ENCODE results near the gene DHRS9.
A peak's percentile ranks its signal among the peaks of the same experiment; 100 is the strongest.

The DHRS9 gene

DNA sequence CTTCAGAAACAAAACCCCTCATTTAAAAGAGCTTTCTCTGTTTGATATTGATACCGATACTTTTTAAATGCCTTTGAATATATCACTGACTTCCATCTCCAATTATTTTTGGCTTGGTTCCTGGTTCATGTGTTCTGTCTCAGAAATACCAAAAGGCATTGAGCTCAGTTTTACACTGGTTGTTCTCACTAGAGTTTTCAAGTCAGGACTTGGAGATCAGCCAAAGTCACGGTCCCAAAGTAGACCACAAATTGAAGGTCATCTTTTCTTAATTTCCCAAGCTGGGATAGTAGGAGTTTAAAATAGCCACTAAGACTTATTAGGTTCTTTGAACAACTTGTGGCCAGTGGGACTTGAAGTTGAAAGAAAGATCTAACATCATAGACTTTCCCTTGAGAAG lies 24.2 kb downstream of the DHRS9 start:
- DNase-seq (ENCODE audit: low read depth in 4 of 4, low spot score in 1 of 4): no peak

- DNase-seq (ENCODE audit: low read depth in 4 of 4, low spot score in 1 of 4): no peak
Observed at GRCh38 chr2:169094676-169095075, 25.3 kb downstream of the DHRS9 start.

DNA sequence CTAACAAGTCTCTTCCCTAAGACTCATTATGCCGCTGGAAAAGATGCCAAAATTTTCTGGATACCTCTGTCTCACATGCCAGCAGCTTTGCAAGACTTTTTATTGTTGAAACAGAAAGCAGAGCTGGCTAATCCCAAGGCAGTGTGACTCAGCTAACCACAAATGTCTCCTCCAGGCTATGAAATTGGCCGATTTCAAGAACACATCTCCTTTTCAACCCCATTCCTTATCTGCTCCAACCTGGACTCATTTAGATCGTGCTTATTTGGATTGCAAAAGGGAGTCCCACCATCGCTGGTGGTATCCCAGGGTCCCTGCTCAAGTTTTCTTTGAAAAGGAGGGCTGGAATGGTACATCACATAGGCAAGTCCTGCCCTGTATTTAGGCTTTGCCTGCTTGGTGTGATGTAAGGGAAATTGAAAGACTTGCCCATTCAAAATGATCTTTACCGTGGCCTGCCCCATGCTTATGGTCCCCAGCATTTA lies 26.3 kb downstream of the DHRS9 start:
- DNase-seq (ENCODE audit: low read depth in 4 of 4, low spot score in 1 of 4): no peak

- no peak for DNase-seq (ENCODE audit: low read depth in 4 of 4, low spot score in 1 of 4)
Observed at GRCh38 chr2:169104848-169105247, 35.5 kb downstream of the DHRS9 start.

GRCh38 chr2:169105476-169105875 lies 36.1 kb downstream of the DHRS9 start:
- DNase-seq (ENCODE audit: low read depth in 4 of 4, low spot score in 1 of 4): no peak

DNA sequence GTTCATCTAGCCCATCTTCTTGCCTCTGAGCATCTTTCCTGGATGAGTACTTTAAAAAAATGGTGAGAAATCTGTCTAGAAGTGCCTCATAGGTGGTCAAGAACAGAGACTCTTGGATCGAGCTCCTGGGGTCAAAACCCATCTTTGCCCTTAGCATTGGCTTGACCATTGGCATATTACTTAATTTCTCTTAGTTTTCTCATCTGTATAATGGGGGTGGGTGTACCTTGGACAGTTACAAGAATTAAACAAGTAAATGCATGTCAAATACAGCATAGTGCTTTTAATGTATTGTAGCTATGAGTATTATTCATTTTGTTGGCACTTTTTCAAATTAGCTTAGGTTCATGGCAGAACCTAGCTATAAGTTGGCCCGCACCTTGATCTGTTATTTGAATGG lies 36.8 kb downstream of the DHRS9 start:
- no peak for DNase-seq (ENCODE audit: low read depth in 4 of 4, low spot score in 1 of 4)

- no peak for DNase-seq (ENCODE audit: low read depth in 4 of 4, low spot score in 1 of 4)
Observed at GRCh38 chr2:169106563-169107545, 37.5 kb downstream of the DHRS9 start.

DNA sequence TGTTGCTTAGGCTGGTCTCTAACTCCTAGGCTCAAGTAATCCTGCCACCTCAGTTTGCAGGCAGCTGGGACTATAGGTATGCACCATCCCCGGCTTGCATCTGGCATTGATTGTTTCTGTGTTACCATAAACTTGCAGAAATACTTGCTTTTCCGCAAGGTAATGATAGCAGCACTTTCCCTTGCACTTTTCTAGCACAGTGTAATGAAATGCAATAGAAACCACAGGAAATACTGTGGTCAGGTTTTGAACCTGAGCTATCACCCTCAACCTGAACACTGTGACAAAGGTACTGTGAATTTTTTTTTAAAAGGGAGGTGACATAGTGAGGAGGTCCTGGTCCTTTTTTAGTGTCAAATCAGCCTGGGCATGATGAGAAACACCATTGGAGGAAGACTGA lies 38.3 kb downstream of the DHRS9 start:
- no peak for DNase-seq (ENCODE audit: low read depth in 4 of 4, low spot score in 1 of 4)

DNA sequence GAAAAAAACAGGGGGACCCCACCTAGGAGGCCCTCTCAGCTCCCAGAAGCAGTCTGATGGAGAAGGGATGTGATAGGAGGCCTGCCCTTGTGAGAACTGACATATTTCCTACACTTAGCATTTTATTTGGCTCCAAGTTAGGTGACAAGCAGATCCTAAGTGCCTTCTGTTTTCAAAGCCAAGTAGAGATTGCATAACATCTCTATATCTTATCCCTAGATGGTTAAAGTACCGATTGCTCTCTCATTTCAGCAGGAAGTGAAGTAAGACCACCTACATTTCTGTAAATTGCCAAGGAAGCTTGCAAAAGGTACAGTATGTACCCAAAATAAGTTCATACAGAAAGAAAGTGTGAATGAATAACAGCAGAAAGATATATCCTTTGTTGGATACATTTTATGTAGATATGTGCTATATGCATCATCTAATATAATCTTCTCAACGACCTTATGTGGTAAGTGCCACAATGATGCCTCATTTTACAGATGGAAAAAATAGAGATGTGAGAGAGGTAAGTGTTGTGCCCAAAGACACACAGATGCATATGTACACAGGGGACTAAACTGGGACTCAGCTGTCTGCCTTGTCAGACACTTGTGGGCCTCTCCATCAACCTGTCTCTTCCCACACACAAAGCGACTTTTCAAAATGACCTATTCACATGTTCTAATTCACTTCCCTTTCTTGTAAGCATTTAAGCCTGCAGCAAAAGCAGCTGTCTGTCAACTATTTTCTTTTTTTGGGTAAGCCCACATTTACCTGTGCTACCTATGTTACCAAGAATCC lies 38.9 kb downstream of the DHRS9 start:
- DNase-seq (ENCODE audit: low read depth in 4 of 4, low spot score in 1 of 4): no peak

- DNase-seq (ENCODE audit: low read depth in 4 of 4, low spot score in 1 of 4): peak; percentile 51 to 63 (median 56)
Observed at GRCh38 chr2:169109502-169110409, 40.4 kb downstream of the DHRS9 start.

GRCh38 chr2:169110419-169110818 lies 41.1 kb downstream of the DHRS9 start:
- no peak for DNase-seq (ENCODE audit: low read depth in 4 of 4, low spot score in 1 of 4)

- no peak for DNase-seq (ENCODE audit: low read depth in 4 of 4, low spot score in 1 of 4)
Observed at GRCh38 chr2:169110916-169111315, 41.6 kb downstream of the DHRS9 start.

DNA sequence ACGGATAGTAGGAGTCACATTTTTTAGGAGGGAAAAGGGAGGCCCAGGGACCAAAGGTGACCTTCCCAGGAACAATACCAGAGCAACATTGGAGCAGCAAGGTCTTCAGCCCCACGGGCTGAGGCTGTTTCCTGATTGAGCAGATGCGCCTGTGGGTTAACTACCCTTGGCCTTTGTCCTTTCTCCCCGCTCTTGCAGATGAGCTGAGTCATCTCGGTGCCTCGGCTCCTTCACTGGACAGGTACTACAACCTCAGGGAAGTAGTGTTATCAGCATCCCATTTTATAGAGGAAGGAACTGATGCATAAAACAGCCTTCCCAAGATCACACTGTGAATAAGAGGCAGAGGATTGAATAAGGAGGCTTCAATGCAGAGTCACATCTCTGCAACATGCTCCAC lies 43.5 kb downstream of the DHRS9 start:
- DNase-seq (ENCODE audit: low read depth in 4 of 4, low spot score in 1 of 4): no peak

GRCh38 chr2:169114056-169114455 lies 44.7 kb downstream of the DHRS9 start:
- DNase-seq (ENCODE audit: low read depth in 4 of 4, low spot score in 1 of 4): no peak

DNA sequence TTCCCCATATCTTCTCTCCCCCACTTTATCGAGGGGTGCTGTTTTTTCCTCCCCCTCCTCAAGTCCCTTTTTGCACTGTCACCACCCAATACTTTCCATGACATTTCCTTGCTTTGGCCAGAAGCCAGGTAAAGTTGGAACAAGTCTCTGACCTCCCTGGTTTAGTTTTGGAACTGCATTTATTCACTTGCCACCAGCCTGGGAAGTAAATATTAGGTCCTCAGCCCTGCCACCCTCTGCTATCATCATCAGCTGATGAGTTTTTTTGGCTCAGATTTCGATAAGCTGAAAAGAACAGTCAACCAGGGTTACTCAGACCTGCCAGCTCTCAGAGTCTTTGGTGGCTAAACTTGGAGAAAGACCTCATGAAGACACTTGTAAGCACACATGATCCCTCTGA lies 47.0 kb downstream of the DHRS9 start:
- DNase-seq (ENCODE audit: low read depth in 4 of 4, low spot score in 1 of 4): no peak

DNA sequence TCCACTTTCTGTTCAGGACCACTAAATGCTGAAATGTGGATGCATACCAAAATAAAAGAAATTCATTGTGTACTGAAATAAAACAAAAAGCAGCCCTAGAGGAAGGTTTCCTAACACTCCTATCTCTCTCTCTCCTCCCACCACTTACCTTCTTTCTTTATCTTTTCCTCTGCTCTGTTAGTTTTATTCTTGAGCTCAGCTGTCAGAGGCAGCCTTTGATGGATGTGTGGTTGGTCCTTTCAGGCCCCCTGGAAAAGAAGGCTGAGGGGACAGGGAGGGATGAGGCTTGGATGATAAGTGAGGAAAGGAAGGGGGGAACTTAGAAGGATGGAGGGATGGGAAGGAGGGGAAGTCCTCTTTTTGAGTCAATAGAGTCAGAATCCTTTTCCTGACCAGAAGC lies 47.6 kb downstream of the DHRS9 start:
- DNase-seq (ENCODE audit: low read depth in 4 of 4, low spot score in 1 of 4): no peak

- DNase-seq (ENCODE audit: low read depth in 4 of 4, low spot score in 1 of 4): no peak
Observed at GRCh38 chr2:169118060-169118459, 48.7 kb downstream of the DHRS9 start.

GRCh38 chr2:169119123-169119760 lies 49.9 kb downstream of the DHRS9 start:
- no peak for DNase-seq (ENCODE audit: low read depth in 4 of 4, low spot score in 1 of 4)

DNA sequence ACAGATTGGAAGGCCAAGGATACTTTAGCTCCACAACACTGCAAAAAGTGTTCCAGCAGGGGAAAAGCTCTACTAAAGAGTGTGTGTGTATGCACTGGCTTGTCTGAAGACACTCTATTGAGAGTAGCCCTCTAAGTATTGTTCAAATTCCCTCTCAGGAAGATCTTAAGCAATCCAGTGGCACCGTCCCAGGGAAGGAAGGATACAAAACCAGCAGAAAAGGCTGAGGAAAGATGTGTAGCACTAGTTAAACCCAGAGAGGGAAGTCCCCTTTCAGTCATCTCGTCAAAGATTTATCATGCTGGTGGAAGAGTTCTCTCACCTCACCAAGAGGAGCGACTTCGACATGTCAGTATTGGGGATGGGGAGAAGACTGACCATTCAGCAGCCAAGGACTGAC lies 50.5 kb downstream of the DHRS9 start:
- DNase-seq (ENCODE audit: low read depth in 4 of 4, low spot score in 1 of 4): no peak

GRCh38 chr2:169129703-169130243 lies 60.4 kb downstream of the DHRS9 start:
- DNase-seq (ENCODE audit: low read depth in 4 of 4, low spot score in 1 of 4): no peak
